GM06990 (cell line): Measurements from ENCODE around the gene WHRN.
A peak's percentile ranks its signal among the peaks of the same experiment; 100 is the strongest.

ENCODE experiments used
- DNase-seq: peaks from one replicate; pipeline ENCODE4 v3.0.0-alpha.2; 2011; ENCODE audit not compliant: insufficient read length; ENCODE audit errors: extremely low read depth
- H3K27me3 ChIP-seq: replicated peaks from 2 replicates; pipeline ENCODE4 v1.6.0; 2011; ENCODE audit warnings: low read length; ENCODE audit not compliant: control insufficient read depth, insufficient read depth
- H3K36me3 ChIP-seq: 2 replicates; pipeline ENCODE4 v1.5.1; 2011; ENCODE audit warnings: low read length; ENCODE audit not compliant: control insufficient read depth, insufficient read depth
- H3K4me3 ChIP-seq: replicated peaks from 2 replicates; pipeline ENCODE4 v1.5.1; 2011; ENCODE audit warnings: low read depth, mild to moderate bottlenecking, control low read depth, low read length
- CTCF ChIP-seq: IDR thresholded peaks from 2 replicates; pipeline ENCODE4 v1.5.1; 2011; ENCODE audit warnings: low read length, control low read depth, mild to moderate bottlenecking, inconsistent platforms; ENCODE audit not compliant: insufficient read depth, poor library complexity, severe bottlenecking

WHRN gene

GRCh38 chr9:114409103-114409780 is 96.0 kb downstream of the WHRN start:
- Histone ChIP-seq H3K36me3 (no peaks in the 10 kb centered on the region), H3K27me3 (peaks cover 3% of the 10 kb centered on the region), H3K4me3 (no peak overlapping the region)
- no peak for DNase-seq
- no peak for TF ChIP-seq CTCF

DNA sequence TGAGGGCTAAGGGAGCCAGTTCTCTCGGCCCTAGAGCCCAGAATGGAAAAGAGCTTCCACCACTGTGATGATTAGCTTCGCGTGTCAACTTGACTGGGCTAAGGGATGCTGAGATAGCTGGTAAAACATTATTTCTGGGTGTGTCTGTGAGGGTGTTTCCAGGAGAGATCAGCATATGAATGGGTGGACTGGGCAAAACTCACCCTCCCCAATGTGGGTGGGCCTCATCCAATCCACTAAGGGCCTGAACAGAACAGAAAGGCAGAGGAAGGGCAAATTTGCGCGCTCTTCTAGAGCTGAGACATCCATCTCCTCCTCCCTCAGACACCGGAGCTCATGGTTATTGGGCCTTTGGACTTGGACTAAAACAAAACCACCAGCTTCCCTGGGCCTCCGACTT is 96.6 kb downstream of the WHRN start:
- H3K27me3 ChIP-seq: peaks cover 3% of the 10 kb centered on the region
- H3K36me3 ChIP-seq: no peaks in the 10 kb centered on the region
- DNase-seq: no peak
- no peak overlapping the region for H3K4me3 ChIP-seq
- TF ChIP-seq CTCF: no peak

DNA sequence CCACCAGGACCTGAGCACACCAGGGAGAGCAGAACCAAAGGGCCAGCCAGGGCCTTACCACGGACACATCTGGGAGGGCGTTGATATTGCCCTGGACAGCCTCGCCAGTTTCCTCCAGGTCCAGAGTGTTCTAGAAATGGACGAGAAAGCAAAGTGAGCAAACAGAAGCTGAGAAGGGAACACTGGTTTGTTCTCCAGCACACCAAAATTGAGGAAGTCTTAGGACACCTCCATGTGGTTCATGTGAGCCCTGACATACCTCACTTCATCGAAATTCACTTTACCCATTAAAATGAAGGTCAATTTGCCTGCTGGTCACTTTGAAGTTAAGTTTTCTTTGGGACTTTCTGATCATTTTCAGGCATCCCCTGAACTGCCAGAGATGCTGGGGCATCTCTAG is 97.4 kb downstream of the WHRN start:
- Histone ChIP-seq H3K36me3 (no peaks in the 10 kb centered on the region), H3K27me3 (peaks cover 3% of the 10 kb centered on the region), H3K4me3 (no peak overlapping the region)
- no peak for TF ChIP-seq CTCF
- no peak for DNase-seq

DNA sequence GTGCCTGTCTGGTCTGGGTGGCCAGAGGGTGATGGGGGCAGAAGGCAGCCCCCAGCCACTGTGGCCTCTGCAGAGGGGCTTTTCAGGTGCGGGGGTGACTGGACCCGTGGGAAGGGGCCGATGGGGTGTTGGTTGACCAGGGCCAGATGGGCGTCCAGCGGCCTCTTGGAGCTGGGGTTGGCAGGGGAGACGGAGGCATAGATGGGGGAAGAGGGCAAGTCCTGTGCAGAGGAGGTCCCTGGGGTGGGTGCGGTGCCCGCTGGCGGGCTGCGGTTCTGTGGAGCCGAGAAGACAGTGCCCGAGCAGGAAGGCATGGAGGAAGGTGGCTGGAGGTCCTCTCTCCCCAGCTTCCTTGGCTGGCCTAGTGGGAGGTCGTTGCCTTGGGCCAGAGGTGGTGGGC is 98.8 kb downstream of the WHRN start:
- Histone ChIP-seq H3K4me3 (no peak overlapping the region), H3K36me3 (no peaks in the 10 kb centered on the region), H3K27me3 (peaks cover 3% of the 10 kb centered on the region)
- no peak for DNase-seq
- no peak for TF ChIP-seq CTCF

DNA sequence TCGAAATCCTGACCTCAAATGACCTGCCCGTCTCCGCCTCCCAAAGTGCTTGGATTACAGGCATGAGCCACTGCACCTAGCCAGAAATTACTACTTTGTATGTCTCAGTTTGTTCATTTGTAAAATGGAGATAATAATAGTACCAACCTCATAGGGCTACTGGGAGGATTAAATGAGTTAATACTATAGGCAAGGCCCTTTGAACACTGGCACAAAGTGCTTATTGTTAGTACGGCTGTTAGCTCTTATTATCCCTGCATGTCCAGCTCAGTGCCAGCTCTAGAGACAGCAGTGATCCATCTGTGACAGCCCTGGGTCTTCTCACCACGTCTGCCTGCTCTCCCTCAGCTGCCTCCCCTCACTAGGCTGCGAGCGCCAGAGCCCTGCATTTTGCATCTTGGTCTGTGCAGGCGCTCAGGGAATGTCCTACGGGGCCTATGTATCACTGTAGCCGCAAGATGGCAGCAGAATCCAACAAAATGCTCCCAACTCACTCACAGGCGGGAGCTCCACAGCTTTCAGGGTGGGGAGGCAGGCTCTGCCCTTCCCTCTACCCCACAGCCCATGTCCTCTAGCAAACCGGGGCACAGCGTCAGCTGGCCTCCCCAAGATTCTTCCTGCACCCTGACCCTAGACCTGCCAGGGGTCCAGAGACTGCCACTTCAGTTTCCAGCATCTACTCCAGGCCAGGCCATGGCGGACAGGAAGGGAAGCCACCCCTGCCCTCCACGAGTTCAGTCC is 99.8 kb downstream of the WHRN start:
- DNase-seq: peak; percentile 52
- Histone ChIP-seq H3K27me3 (peaks cover 3% of the 10 kb centered on the region), H3K4me3 (no peak overlapping the region), H3K36me3 (no peaks in the 10 kb centered on the region)
- peak; percentile 78 for TF ChIP-seq CTCF
